Activated naive CD4-positive, alpha-beta T cell treated with anti-CD3 and anti-CD28 coated beads, Interleukin-2, amount 10 ng/mL, durations not matched to agents 7 days and 5 days (primary cell): ENCODE data around the gene SUPT3H.
A peak's percentile ranks its signal among the peaks of the same experiment; 100 is the strongest.

ENCODE experiments used
- CTCF ChIA-PET: fragments of 350-600 bp; sonication (Branson Sonifier 250); formaldehyde crosslinking; loops from one replicate; lab custom pipeline; 2021; ENCODE audit warnings: antibody characterized with exemption; lab: Charles Lee
- DNase-seq: peaks from one replicate; pipeline ENCODE4 v3.0.0-alpha.2; 2020
- H3K27ac Mint-ChIP-seq: one replicate; pipeline ENCODE4 v1.8.0; 2021; ENCODE audit warnings: mild to moderate bottlenecking, moderate library complexity, mixed read lengths
- H3K27me3 Mint-ChIP-seq: one replicate; pipeline ENCODE4 v1.8.0; 2021; ENCODE audit warnings: mild to moderate bottlenecking, mixed read lengths
- H3K36me3 Mint-ChIP-seq: one replicate; pipeline ENCODE4 v1.8.0; 2021; ENCODE audit warnings: mixed read lengths
- H3K4me1 Mint-ChIP-seq: one replicate; pipeline ENCODE4 v1.8.0; 2021; ENCODE audit warnings: mixed read lengths
- H3K4me3 Mint-ChIP-seq: one replicate; pipeline ENCODE4 v1.8.0; 2021; ENCODE audit warnings: mild to moderate bottlenecking, moderate library complexity, mixed read lengths
- H3K9me3 Mint-ChIP-seq: one replicate; pipeline ENCODE4 v1.8.0; 2021; ENCODE audit warnings: mixed read lengths

SUPT3H gene

DNA sequence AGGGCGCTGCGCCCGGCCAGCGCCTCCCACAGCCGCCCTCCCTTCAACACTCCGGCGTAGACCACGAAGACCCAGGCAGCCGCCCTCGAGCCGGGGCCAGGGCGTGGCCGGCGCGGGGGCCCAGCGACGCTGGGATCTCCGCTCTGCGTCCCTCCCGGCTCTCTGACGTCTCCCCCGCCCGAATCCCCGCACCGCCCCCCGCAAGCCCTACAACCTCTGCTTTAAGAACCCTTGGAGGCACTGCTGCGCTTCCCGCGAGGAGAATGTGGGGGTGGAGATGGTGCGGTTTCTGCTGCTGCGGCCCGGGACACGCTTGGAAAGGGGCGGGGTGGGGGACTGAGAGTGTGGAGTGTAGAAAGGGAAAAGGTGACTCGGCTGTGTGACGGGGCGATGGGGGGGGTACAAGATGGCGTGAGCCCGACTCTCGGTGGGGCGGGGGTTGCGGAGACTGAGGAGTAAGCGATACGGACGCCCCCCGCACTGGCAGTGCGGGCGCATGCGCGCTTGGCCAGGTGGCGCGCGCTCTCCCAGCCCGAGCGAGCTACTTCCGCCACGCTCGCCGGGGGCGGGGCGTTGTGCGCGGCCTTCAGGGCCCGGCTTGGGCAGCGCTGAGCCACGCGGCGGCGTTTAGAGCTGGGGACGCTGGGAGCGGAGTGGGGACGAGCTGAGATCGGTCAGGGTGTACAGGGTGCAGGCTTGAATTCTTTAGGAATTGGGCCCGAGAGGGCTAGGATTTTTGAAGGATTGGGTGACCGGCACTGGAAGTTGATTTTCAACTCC is at the start of gene SUPT3H:
SUPT3H (minus strand) TSS at position 381 of the 780 bp plus-strand sequence.
- Mint-ChIP-seq H3K4me3 (peak within 1 kb of the TSS; percentile 99), H3K27ac (peak within 1 kb of the TSS; percentile 99), H3K9me3 (no peaks in the 10 kb centered on the region), H3K36me3 (peaks cover 1% of the 10 kb centered on the region), H3K27me3 (no peaks in the 10 kb centered on the region), H3K4me1 (peaks cover 28% of the 10 kb centered on the region)
- peak; percentile 90 for DNase-seq
- CTCF ChIA-PET, result interaction anchor here (0.6 to 4.0 kb wide), 11 partner anchors 42 to 919 kb away, joined by 3 to 17 read pairs (median 5); no protein-coding TSS in a partner anchor

DNA sequence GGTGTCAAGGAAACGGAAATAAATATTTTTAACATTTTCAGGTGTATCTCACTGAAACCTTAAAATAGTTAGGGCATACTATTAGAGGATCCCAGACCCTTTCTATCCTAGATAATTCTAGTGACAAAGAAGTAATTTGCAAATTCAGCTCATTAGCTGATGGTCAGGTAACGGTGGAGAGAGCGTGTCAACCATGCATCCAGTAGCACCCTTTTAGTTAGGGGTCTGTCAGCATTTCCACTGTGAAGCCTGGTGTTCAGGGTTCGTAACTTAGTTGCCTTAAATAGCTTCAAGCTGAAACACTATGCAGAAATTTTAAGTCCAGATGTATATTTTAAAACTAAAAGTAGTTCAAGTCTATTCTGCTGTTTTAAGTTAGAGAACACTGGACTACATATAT is 48.5 kb upstream of the SUPT3H start:
- CTCF ChIA-PET, result interaction anchor here (1.2 to 1.6 kb wide), 2 partner anchors 288 to 497 kb away, joined by 5 read pairs; no protein-coding TSS in a partner anchor

DNA sequence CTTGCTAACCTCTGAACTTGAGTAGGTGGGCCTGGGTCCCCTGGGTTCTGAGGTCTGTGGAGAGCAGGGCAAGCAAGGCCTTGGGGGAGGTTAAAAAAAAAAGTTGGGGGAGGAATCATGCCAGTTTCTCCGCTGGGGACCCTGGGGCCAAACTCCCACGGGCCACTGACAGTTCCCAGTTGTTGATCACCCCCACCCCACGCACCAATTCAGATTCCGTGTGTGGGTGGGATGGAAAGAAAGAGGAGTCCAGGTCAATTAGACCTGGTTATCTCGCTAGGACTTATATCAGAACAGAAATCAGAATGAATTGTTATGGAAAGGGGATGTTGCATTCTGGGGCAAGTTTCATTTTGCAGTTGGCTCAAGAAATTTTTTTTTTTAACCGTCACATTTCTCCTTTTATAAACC is 46.7 kb upstream of the SUPT3H start:
- H3K4me3 Mint-ChIP-seq, result peak overlapping the region; percentile 55
- CTCF ChIA-PET, result interaction anchor here (1.0 to 1.6 kb wide), 2 partner anchors 290 to 498 kb away, joined by 3 to 5 read pairs; no protein-coding TSS in a partner anchor
- no peak for DNase-seq
- H3K4me1 Mint-ChIP-seq, result peaks cover 43% of the 10 kb centered on the region
- H3K27ac Mint-ChIP-seq, result peak overlapping the region; percentile 69
- peaks cover 1% of the 10 kb centered on the region for H3K36me3 Mint-ChIP-seq
- peaks cover 61% of the 10 kb centered on the region for H3K27me3 Mint-ChIP-seq
- H3K9me3 Mint-ChIP-seq, result no peaks in the 10 kb centered on the region

More for the DNA sequence above, 48.5 kb upstream of the SUPT3H start:
- Mint-ChIP-seq H3K27ac (no peak overlapping the region), H3K9me3 (no peaks in the 10 kb centered on the region), H3K36me3 (no peaks in the 10 kb centered on the region), H3K4me3 (no peak overlapping the region), H3K27me3 (peaks cover 43% of the 10 kb centered on the region), H3K4me1 (peaks cover 32% of the 10 kb centered on the region)
- DNase-seq, result no peak

DNA sequence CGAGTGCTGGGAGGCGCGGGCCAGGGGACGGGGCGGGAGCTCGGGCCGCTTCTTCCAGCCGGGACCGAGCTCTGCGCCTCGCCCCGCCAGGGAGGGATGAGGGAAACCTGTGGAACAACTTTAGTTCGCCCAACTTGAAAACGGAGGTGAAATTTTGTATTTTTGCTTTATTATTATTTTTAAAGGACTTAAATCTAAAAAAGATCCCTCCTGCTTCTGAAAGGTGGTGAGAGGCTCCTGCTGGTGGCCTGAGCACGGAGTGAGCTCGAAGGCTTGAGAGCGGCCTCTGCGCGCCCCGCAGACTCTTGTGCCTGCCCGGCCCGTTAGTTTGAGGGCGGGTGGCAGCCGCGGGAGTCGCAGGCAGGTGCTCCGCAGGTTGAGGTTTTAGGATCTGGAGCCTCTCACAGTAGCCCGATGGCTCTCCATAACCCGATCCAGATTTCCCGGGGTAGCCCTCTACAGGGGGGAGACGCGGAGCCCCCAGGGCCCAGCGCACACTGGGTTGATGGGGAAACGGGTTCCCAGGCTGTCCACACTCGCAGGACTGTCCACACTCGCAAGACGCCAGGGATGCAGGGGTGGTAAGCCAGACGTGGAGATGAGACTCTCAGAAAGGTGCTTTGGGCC is 46.2 kb upstream of the SUPT3H start:
- peaks cover 44% of the 10 kb centered on the region for H3K4me1 Mint-ChIP-seq
- H3K27ac Mint-ChIP-seq, result peak overlapping the region; percentile 69

DNA sequence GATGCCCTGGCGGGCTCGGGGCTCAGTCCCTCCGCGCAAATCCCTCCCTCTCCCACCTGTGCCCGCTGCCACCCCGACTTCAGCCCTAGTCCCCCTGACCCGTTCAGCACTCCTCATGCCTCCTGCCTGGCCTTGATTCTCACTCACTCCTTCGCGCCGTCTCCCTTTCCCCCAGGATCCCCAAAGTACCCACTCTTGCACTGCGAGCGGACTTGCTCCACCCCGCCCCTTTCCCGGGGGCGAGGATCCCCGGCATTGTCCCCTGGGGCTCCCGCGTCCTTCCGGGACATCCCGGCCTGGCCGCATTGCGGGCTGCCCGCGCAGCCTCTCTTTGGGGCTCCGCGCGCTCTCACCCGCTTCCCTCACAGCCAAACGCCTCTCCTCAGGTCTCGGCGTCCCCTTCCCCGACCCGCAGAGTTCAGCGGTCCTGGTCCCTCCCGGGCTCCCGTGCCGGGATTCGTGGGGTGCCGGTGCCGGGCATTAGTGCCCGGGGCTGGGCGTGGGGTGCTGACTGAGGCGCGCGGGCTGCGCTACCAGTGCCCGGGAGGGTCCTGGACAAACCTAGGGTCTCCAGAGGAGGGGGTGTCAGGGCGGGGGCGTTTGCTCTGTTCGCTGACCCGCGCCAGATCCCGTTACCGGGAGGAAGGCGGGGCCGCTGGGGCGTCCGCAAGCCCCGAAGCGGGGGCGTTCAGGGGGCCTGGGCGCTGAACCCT is 45.5 kb upstream of the SUPT3H start:
- Mint-ChIP-seq H3K9me3 (no peaks in the 10 kb centered on the region), H3K4me1 (peaks cover 37% of the 10 kb centered on the region), H3K4me3 (peak overlapping the region; percentile 84), H3K27me3 (peaks cover 61% of the 10 kb centered on the region), H3K36me3 (peaks cover 1% of the 10 kb centered on the region), H3K27ac (peak overlapping the region; percentile 75)
- CTCF ChIA-PET, result interaction anchor here (3.9 kb wide), 1 partner anchor 291 kb away, joined by 20 read pairs; no protein-coding TSS in a partner anchor
- DNase-seq, result peak; percentile 38

More for the DNA sequence above, 46.2 kb upstream of the SUPT3H start:
- no peak for DNase-seq
- CTCF ChIA-PET, result no interaction called here
- peaks cover 65% of the 10 kb centered on the region for H3K27me3 Mint-ChIP-seq
- peak overlapping the region; percentile 84 for H3K4me3 Mint-ChIP-seq
- H3K9me3 Mint-ChIP-seq, result no peaks in the 10 kb centered on the region
- H3K36me3 Mint-ChIP-seq, result peaks cover 1% of the 10 kb centered on the region

DNA sequence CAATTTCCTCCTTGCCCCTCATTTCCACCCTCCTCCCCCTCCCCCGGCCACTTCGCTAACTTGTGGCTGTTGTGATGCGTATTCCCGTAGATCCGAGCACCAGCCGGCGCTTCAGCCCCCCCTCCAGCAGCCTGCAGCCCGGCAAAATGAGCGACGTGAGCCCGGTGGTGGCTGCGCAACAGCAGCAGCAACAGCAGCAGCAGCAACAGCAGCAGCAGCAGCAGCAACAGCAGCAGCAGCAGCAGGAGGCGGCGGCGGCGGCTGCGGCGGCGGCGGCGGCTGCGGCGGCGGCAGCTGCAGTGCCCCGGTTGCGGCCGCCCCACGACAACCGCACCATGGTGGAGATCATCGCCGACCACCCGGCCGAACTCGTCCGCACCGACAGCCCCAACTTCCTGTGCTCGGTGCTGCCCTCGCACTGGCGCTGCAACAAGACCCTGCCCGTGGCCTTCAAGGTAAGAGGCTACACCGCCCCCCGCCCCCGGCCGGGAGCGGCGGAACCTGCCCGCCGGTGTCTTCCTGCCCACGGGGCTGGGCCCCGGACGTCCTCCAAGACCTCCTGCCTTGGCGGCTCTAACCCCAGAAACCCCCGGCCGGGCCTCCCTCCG is 44.9 kb upstream of the SUPT3H start:
- peaks cover 35% of the 10 kb centered on the region for H3K4me1 Mint-ChIP-seq
- peaks cover 61% of the 10 kb centered on the region for H3K27me3 Mint-ChIP-seq
- DNase-seq, result peak; percentile 66
- H3K9me3 Mint-ChIP-seq, result no peaks in the 10 kb centered on the region
- H3K4me3 Mint-ChIP-seq, result peak overlapping the region; percentile 84
- CTCF ChIA-PET, result interaction anchor here (1.1 to 3.9 kb wide), 2 partner anchors 292 to 500 kb away, joined by 10 to 20 read pairs; no protein-coding TSS in a partner anchor
- H3K27ac Mint-ChIP-seq, result peak overlapping the region; percentile 87
- H3K36me3 Mint-ChIP-seq, result peaks cover 1% of the 10 kb centered on the region

DNA sequence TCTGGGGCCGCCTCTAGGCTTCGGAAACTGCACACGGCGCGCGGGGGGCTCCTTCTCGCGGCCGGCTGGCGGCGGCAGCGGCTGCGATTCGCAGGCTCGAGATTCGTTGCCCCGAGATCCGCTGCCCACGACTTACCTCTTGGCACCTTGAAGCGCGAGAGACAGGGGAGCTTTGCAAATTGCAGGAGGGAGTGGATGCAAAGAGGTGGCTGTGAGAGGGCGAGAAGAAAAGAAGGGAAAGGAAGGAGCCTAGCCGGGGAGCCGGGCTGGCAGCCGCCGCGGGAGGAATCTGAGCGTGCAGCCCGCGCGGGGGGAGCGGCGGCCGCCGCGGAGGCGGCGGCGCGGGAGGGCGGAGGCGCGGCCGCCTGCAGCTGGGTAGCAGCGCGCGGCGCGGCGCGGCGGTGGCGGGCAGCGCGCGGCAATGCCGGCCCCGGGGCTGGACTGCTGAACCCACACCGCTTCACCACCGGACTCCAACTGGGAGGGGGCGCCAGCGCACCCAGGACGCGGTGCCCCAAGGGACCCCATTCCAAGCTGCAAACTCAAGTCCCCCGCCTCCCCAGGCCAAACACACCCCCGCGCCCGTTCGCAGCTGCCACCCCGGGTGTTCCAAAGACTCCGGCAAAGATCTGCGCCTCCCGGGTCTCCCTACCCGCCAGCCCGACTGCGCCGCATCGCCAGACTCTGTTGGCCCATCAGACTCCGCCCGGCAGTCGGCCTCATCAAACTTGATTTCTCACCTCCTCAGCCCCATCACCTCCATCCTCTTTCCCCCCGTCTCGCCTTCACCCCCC is 44.2 kb upstream of the SUPT3H start:
- peaks cover 61% of the 10 kb centered on the region for H3K27me3 Mint-ChIP-seq
- peak overlapping the region; percentile 91 for H3K4me3 Mint-ChIP-seq
- CTCF ChIA-PET, result interaction anchor here (1.0 to 3.9 kb wide), 4 partner anchors 44 to 501 kb away, joined by 3 to 20 read pairs (median 8); partner anchors contain the start of gene SUPT3H
- H3K9me3 Mint-ChIP-seq, result no peaks in the 10 kb centered on the region
- peak; percentile 57 for DNase-seq
- H3K27ac Mint-ChIP-seq, result peak overlapping the region; percentile 87
- peaks cover 35% of the 10 kb centered on the region for H3K4me1 Mint-ChIP-seq
- peaks cover 1% of the 10 kb centered on the region for H3K36me3 Mint-ChIP-seq

DNA sequence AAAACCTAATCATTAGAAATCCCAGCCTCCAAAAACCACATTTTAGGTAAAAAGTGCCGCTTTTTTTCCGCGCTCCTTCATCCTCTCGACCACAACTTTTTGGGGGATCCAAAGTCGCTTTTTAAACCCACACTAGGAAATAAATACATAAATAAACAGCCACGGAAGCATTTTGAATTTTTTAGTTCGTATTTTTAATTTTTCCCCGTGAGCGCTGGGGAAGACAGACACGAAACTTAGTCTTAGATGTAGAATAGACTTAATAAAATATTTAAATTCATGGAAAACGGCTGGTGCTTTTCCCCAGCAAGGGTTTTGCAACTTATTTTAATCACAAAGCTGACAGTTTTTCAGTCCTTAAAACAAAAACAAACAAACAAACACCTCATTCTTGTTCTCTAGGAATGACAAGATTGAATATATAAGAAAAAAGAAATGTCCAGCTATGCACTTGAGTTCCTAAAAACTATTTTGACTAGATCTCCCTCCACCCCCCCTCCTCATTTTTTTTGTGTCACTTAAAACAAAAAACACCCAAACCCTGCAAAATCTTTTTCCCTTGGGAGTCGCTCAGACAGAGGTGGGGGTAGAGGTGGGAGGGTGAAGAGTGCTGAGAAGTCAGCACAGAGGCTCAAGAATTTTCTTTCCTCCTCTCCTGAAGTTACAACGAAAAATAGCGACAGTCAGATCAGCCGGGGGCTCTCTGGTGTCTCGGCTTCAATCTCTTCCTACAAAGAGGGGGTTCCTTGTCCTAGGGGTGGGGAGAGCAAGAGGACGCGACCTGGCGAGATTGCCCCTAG is 43.4 kb upstream of the SUPT3H start:
- peaks cover 35% of the 10 kb centered on the region for H3K4me1 Mint-ChIP-seq
- no peaks in the 10 kb centered on the region for H3K9me3 Mint-ChIP-seq
- CTCF ChIA-PET, result interaction anchor here (0.6 to 4.8 kb wide), 8 partner anchors 43 to 800 kb away, joined by 3 to 43 read pairs (median 8); partner anchors contain the start of gene SUPT3H
- H3K4me3 Mint-ChIP-seq, result peak overlapping the region; percentile 91
- peaks cover 61% of the 10 kb centered on the region for H3K27me3 Mint-ChIP-seq
- H3K27ac Mint-ChIP-seq, result peak overlapping the region; percentile 83
- H3K36me3 Mint-ChIP-seq, result peaks cover 1% of the 10 kb centered on the region
- no peak for DNase-seq

DNA sequence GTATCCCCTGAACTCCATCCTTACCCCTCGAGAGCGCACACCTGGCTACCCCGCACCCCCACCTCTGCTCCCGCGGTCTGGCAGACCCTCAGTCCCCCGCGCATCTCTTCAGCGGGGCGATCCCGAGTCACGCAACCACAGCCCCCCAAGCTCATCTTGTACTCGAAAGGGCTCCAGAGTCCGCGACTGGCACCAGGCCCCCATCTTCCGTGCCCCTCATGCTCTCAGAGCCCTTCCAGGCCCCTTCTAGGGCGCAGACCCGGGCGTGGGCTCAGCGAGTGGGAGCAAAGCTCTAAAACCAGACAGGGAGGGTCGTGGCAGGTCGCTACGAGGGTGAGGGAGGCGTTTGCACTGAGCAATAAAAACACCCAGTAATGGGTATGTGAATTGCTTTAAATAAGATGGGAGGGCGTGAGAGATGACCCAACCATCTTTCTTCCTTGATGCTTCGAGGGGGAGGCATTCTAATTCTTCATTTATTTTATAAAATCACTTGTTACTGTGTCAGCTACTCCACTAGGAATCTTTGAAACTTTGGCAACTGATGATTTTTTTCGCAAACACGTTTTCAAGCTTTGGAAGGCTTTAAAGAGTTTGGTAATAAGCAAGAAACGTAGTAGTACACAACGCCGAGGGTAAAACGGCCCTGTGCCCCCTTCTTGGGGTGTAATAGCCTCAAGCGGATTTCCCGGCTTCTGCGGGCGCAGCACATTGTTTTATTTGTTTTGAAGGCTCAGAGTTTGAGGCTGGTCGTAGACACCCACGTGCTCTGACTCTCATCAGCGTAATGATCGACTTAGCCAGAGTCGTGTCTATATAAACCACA is 42.6 kb upstream of the SUPT3H start:
- H3K4me3 Mint-ChIP-seq, result peak overlapping the region; percentile 91
- CTCF ChIA-PET, result interaction anchor here (0.6 to 4.8 kb wide), 12 partner anchors 29 to 945 kb away, joined by 3 to 43 read pairs (median 5); partner anchors contain the start of gene SUPT3H
- peaks cover 35% of the 10 kb centered on the region for H3K4me1 Mint-ChIP-seq

DNA sequence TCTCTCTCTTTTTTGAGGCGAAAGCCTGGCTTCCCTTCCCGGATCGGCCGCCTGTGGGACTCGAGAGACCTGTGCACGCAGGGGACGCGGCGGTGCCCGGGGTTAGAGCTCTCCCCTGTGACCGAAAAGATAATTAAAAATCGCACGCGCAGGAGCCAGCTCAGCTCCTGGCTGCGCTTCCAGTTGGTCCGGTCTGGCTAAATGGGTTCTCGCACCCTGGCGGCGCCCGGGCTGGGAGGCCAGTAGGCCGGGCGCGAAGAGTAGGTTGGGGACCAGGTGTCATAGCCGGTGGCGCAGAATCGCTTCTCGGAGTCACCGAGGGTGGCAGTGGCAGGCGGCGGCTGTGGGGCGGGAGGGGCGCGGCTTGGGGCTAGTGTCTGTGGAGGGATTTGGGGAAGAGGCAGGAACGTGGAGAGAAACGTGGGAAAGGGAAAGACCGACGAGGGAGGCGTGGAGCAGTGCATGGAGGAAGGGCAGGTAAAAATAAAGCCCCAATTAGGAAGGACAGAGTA is 41.9 kb upstream of the SUPT3H start:
- Mint-ChIP-seq H3K36me3 (peaks cover 1% of the 10 kb centered on the region), H3K9me3 (no peaks in the 10 kb centered on the region), H3K4me1 (peaks cover 35% of the 10 kb centered on the region), H3K4me3 (peak overlapping the region; percentile 91), H3K27ac (peak overlapping the region; percentile 52), H3K27me3 (peaks cover 64% of the 10 kb centered on the region)
- CTCF ChIA-PET, result interaction anchor here (0.8 to 4.8 kb wide), 11 partner anchors 29 to 944 kb away, joined by 3 to 43 read pairs (median 5); partner anchors contain the start of gene SUPT3H
- DNase-seq, result peak; percentile 69

More for the DNA sequence above, 42.6 kb upstream of the SUPT3H start:
- peaks cover 1% of the 10 kb centered on the region for H3K36me3 Mint-ChIP-seq
- H3K27ac Mint-ChIP-seq, result peak overlapping the region; percentile 69
- peaks cover 65% of the 10 kb centered on the region for H3K27me3 Mint-ChIP-seq
- no peaks in the 10 kb centered on the region for H3K9me3 Mint-ChIP-seq
- peak; percentile 54 for DNase-seq

DNA sequence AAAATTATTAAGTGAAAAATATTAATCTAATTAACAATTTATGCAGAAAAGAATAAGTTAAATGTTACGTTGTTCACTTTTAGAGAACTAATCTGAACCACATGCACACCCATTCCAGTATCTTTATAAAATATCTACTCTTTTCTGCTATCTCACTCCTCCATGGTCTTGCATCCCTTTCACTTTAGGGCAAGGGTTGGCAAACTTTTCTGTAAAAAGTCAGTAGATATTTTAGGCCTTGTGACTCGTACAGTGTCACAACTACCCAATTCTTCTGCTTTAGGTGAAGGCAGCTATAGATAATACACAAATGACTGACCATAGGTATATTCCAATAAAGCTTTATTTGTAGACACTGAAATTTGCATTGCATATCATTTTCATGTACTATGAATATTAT is 39.7 kb upstream of the SUPT3H start:
- no peaks in the 10 kb centered on the region for H3K9me3 Mint-ChIP-seq
- peaks cover 42% of the 10 kb centered on the region for H3K27me3 Mint-ChIP-seq
- peaks cover 1% of the 10 kb centered on the region for H3K36me3 Mint-ChIP-seq
- H3K4me1 Mint-ChIP-seq, result peaks cover 29% of the 10 kb centered on the region
- H3K4me3 Mint-ChIP-seq, result no peak overlapping the region
- CTCF ChIA-PET, result interaction anchor here (1.3 to 4.8 kb wide), 4 partner anchors 9 to 941 kb away, joined by 3 to 43 read pairs (median 6); no protein-coding TSS in a partner anchor
- DNase-seq, result no peak
- no peak overlapping the region for H3K27ac Mint-ChIP-seq
